PC-9 (cell line): Measurements from ENCODE around the gene CEACAM8.

Experiments
- EZH2 ChIP-seq: fragments of 200-600 bp; sonication (generic); IDR thresholded peaks from 2 replicates; pipeline ENCODE4 v1.8.0; 2017; ENCODE audit warnings: antibody characterized with exemption, low read depth
- TF ChIP-seq, protein P1 (sequence below): fragments of 200-600 bp; sonication (generic); conservative IDR thresholded peaks from 2 replicates; pipeline ENCODE4 v1.6.1; 2017; ENCODE audit warnings: mixed run types, antibody characterized with exemption, mild to moderate bottlenecking, moderate library complexity

DNA sequence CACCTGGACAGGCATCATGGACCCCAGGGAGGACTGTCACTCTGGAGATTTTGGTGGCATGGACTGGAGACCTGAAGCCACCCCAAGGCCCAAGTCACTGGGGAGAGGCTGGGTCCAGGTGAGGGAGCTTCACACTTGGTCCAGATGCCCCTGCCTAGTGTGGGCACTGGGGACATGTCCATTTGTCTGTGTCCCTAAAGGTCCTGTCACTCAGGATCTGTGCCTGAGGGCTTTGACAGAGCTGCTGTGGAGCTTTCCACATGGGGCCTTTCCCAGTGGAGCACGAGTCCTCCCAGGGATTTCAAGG lies 40.5 kb upstream of the CEACAM8 start:
- TF ChIP-seq, protein P1, sequence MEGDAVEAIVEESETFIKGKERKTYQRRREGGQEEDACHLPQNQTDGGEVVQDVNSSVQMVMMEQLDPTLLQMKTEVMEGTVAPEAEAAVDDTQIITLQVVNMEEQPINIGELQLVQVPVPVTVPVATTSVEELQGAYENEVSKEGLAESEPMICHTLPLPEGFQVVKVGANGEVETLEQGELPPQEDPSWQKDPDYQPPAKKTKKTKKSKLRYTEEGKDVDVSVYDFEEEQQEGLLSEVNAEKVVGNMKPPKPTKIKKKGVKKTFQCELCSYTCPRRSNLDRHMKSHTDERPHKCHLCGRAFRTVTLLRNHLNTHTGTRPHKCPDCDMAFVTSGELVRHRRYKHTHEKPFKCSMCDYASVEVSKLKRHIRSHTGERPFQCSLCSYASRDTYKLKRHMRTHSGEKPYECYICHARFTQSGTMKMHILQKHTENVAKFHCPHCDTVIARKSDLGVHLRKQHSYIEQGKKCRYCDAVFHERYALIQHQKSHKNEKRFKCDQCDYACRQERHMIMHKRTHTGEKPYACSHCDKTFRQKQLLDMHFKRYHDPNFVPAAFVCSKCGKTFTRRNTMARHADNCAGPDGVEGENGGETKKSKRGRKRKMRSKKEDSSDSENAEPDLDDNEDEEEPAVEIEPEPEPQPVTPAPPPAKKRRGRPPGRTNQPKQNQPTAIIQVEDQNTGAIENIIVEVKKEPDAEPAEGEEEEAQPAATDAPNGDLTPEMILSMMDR: peak; percentile 34; the same call in 1 of the 2 replicates
- no peak for TF ChIP-seq EZH2
